ENCODE data around the gene DSCAM. TPM values are rescaled to one million over a fixed set of nuclear protein-coding genes. Genes with fewer than 3 reads are reported as not detected.

DSCAM gene
- total RNA-seq, 1 donor from 2014 or later: 0.06 TPM

DNA sequence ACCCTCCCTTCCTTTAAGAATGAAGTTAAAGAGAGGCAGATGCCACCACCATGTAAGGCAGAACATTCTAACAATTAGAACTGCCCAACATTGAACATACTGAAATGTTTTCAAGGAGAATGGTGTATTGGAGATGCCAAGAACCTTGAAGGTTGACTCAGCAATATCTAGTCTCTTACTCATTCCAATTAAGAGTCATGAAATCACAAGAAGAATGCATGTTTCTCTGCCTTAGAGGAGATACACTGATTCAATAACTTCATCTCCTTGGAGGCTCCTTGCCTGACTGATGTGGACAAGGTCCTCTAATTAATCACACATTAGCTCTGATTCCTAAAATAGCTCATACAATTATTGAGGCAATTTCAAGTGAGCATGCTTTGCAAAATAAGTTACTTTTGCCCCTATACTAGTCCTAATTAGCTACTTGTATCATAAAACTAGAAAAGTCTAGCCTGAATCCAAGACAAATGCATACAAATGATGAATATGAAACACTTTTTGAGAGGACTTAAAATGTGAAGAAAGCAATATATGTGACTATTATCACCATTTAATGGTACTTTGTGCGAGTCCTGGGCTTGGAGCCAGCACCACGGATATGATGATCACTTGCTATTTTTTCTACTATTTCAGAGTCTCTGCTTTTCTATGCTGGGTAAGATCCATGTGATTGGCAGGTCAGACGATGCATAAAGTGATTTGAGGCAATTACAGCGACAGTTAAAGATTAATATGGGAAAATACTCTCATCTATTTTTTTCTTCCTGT lies 114.5 kb downstream of the DSCAM start:
- Histone ChIP-seq H3K27ac (no peak overlapping the region), H3K9me3 (no peaks in the 10 kb centered on the region), H3K4me1 (no peaks in the 10 kb centered on the region), H3K36me3 (no peaks in the 10 kb centered on the region), H3K4me3 (no peak overlapping the region), H3K27me3 (ENCODE audit: low read depth) (no peaks in the 10 kb centered on the region)
- DNase-seq (no peak), ATAC-seq (no peak)
- TF ChIP-seq, protein P1, sequence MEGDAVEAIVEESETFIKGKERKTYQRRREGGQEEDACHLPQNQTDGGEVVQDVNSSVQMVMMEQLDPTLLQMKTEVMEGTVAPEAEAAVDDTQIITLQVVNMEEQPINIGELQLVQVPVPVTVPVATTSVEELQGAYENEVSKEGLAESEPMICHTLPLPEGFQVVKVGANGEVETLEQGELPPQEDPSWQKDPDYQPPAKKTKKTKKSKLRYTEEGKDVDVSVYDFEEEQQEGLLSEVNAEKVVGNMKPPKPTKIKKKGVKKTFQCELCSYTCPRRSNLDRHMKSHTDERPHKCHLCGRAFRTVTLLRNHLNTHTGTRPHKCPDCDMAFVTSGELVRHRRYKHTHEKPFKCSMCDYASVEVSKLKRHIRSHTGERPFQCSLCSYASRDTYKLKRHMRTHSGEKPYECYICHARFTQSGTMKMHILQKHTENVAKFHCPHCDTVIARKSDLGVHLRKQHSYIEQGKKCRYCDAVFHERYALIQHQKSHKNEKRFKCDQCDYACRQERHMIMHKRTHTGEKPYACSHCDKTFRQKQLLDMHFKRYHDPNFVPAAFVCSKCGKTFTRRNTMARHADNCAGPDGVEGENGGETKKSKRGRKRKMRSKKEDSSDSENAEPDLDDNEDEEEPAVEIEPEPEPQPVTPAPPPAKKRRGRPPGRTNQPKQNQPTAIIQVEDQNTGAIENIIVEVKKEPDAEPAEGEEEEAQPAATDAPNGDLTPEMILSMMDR (IDR thresholded peaks at IDR 0.05): no peak
- intact Hi-C loops (cut with DNase I): no loop called here

DNA sequence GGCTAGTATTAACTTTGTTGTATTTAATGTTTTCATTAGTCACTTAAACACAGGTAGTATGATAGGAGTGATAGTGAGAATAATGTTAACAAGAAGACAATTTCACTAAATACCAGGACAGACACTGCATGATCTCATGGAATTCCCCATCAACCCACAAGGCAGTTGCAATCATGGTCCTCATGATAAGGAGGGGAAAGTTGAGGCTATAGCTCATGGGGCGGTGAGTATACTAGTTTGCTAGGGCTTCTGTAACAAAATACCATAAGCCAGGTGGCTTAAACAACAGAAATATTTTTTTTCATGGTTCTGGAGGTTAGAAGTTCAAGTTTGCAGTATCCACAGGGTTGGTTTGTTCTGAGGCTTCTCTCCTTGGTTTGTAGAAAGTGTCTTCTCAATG lies 115.8 kb downstream of the DSCAM start:
- H3K36me3 ChIP-seq: no peaks in the 10 kb centered on the region
- TF ChIP-seq, protein P1 (IDR thresholded peaks at IDR 0.05): no peak
- intact Hi-C loops (cut with DNase I): no loop called here
- no peak overlapping the region for H3K4me3 ChIP-seq
- ATAC-seq (no peak), DNase-seq (no peak)
- H3K27me3 ChIP-seq (ENCODE audit: low read depth): no peaks in the 10 kb centered on the region
- H3K9me3 ChIP-seq: no peaks in the 10 kb centered on the region
- no peaks in the 10 kb centered on the region for H3K4me1 ChIP-seq
- H3K27ac ChIP-seq: no peak overlapping the region

DNA sequence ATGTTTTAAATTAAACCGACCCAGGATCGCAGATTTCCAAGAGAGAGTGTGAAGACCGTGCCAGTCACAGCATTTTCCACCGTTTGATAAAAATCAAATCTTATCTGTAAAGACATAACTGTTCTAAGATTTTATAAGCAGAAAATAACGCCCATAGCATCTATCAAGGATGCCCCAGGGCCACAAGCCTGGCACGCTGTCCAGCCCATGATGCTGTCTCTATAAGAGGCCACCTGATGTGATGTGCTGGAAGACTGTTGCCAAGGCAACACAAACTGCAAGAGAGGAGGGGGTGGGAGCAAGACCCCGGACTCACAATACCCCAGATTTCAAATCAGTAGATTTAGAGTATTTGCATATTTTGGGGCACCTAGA lies 116.5 kb downstream of the DSCAM start:
- TF ChIP-seq, protein P1 (IDR thresholded peaks at IDR 0.05): no peak
- intact Hi-C loops (cut with DNase I): no loop called here
- Histone ChIP-seq H3K27ac (no peak overlapping the region), H3K36me3 (no peaks in the 10 kb centered on the region), H3K9me3 (no peaks in the 10 kb centered on the region), H3K27me3 (ENCODE audit: low read depth) (no peaks in the 10 kb centered on the region), H3K4me3 (no peak overlapping the region), H3K4me1 (no peaks in the 10 kb centered on the region)
- ATAC-seq: no peak
- no peak for DNase-seq

DNA sequence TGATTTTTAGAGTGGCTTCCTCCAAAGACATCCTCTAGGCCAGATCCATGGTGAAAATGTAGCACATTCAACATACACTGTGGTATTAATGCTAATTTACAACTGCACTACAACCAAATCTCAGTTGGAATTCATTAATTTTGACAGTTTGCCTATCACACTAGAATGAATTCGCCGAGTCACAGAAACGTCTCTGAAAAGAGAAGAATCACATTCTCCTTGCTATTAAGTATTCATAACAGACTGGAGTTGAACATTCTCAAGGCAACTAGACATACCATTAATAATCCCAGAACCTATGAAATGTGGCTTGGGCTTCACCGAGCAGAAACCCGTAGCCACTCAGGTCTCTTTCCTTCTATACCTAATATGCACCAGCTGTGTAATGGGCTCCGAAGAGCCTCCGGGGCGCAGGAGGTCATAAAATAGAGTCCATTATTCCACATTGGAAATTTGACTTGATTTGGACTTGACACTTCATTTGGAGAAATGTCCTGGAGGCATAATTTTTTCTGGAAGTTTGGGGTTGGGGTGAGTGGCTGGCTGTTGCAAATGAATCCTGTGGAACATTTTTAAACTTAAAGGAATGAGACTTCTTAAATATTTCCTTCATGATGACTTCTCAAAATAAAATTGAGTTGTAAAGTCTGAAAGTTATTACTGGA lies 117.1 kb downstream of the DSCAM start:
- Histone ChIP-seq H3K4me1 (no peaks in the 10 kb centered on the region), H3K27me3 (ENCODE audit: low read depth) (no peaks in the 10 kb centered on the region), H3K9me3 (no peaks in the 10 kb centered on the region), H3K27ac (no peak overlapping the region), H3K36me3 (no peaks in the 10 kb centered on the region), H3K4me3 (no peak overlapping the region)
- ATAC-seq: no peak
- no peak for DNase-seq
- TF ChIP-seq, protein P1 (IDR thresholded peaks at IDR 0.05): no peak
- intact Hi-C loops (cut with DNase I): no loop called here

DNA sequence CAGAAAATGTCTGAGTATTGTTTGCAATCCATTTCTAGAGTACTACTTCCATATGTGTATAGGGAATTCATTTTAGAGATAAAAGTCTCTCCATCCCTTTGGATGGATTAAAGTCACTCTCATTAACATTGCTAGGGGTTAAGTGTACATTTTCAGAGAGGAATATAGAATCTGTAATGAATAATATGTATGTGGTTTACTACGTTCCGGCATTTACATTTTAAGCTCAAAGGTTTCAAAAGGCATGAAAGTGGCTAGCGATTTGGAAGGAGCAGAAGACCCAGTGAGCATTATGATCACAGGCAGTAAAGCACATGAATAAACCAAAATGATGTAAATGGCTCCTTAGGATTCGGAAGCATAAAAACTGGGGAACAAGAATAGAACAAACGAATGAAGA lies 123.0 kb downstream of the DSCAM start:
- TF ChIP-seq, protein P1 (IDR thresholded peaks at IDR 0.05): no peak
- Histone ChIP-seq H3K4me1 (no peaks in the 10 kb centered on the region), H3K27me3 (ENCODE audit: low read depth) (no peaks in the 10 kb centered on the region), H3K9me3 (no peaks in the 10 kb centered on the region), H3K4me3 (no peak overlapping the region), H3K27ac (no peak overlapping the region), H3K36me3 (no peaks in the 10 kb centered on the region)
- no peak for ATAC-seq
- no peak for DNase-seq
- intact Hi-C loops (cut with DNase I): no loop called here

Measured in lower lobe of right lung (tissue), 2 donors.